IMR-90 (cell line): ENCODE measurements around the gene ST3GAL4. TPM values are rescaled to one million over a fixed set of nuclear protein-coding genes. Genes with fewer than 3 reads are reported as not detected.

Experiments used
- ATAC-seq: fragments of 200-7000 bp; cut with Tn5 transposase; 2 replicates; pipeline ENCODE4 v1.9.1; 2020; ENCODE audit warnings: low read depth, mild to moderate bottlenecking, moderate library complexity
- BruUV-seq: library from RNA; stranded (reverse); fragments of 400-500 nt; replicated peaks from 2 replicates; lab custom pipeline; 2021; lab: Mats Ljungman, UMichigan
- CTCF ChIA-PET: fragments of 300-600 bp; formaldehyde crosslinking; extraction: SDS; loops from one replicate; lab custom pipeline; 2021; ENCODE audit warnings: antibody characterized with exemption; lab: Yijun Ruan, JAX
- POLR2A ChIA-PET: fragments of 300-600 bp; sonication (Branson Sonifier 250); formaldehyde crosslinking; loops from one replicate; lab custom pipeline; 2022; ENCODE audit warnings: antibody characterized with exemption; ENCODE audit not compliant: unreplicated experiment; lab: Charles Lee
- DNase-seq: peaks from one replicate; pipeline ENCODE4 v3.0.0; 2013
- H2AFZ ChIP-seq: replicated peaks from 2 replicates; pipeline ENCODE3; 2013; ENCODE audit warnings: low read length, mild to moderate bottlenecking; ENCODE audit not compliant: poor library complexity
- H2AK5ac ChIP-seq: 2 replicates; pipeline ENCODE4 v1.6.1; 2013; ENCODE audit warnings: low read depth, low read length, inconsistent platforms
- H2AK9ac ChIP-seq: replicated peaks from 2 replicates; pipeline ENCODE3; 2013; ENCODE audit warnings: mild to moderate bottlenecking, low read depth, low read length, moderate library complexity; ENCODE audit not compliant: poor library complexity
- H2BK120ac ChIP-seq: 2 replicates; pipeline ENCODE4 v1.6.1; 2013; ENCODE audit warnings: low read depth, low read length, inconsistent platforms
- H2BK15ac ChIP-seq: 3 replicates; pipeline ENCODE4 v1.6.1; 2013; ENCODE audit warnings: low read depth, low read length, inconsistent platforms
- H2BK20ac ChIP-seq: 2 replicates; pipeline ENCODE4 v1.6.1; 2013; ENCODE audit warnings: low read depth, mild to moderate bottlenecking, inconsistent platforms, low read length, moderate library complexity
- H2BK5ac ChIP-seq: 2 replicates; pipeline ENCODE4 v1.6.1; 2013; ENCODE audit warnings: mild to moderate bottlenecking, low read depth, low read length, inconsistent platforms; ENCODE audit not compliant: poor library complexity, severe bottlenecking
- H3K14ac ChIP-seq: replicated peaks from 2 replicates; pipeline ENCODE4 v1.6.1; 2013; ENCODE audit warnings: low read depth, low read length, inconsistent platforms
- H3K18ac ChIP-seq: 2 replicates; pipeline ENCODE4 v1.6.1; 2013; ENCODE audit warnings: low read depth, low read length, control low read depth
- H3K23ac ChIP-seq: 2 replicates; pipeline ENCODE4 v1.6.1; 2013; ENCODE audit warnings: low read depth, low read length, inconsistent platforms
- H3K27ac ChIP-seq: 2 replicates; pipeline ENCODE4 v1.5.1; 2013; ENCODE audit warnings: mild to moderate bottlenecking, control low read depth, low read length; ENCODE audit not compliant: insufficient read depth
- H3K27me3 ChIP-seq: 2 replicates; pipeline ENCODE4 v1.6.1; 2013; ENCODE audit warnings: low read length; ENCODE audit not compliant: control insufficient read depth, insufficient read depth
- H3K36me3 ChIP-seq: 2 replicates; pipeline ENCODE4 v1.6.1; 2013; ENCODE audit warnings: low read length, mixed read lengths; ENCODE audit not compliant: control insufficient read depth, insufficient read depth
- H3K4ac ChIP-seq: 2 replicates; pipeline ENCODE4 v1.6.1; 2013; ENCODE audit warnings: low read depth, low read length, inconsistent platforms
- H3K4me1 ChIP-seq: 2 replicates; pipeline ENCODE4 v1.6.1; 2013; ENCODE audit warnings: low read length, mixed read lengths; ENCODE audit not compliant: control insufficient read depth, insufficient read depth
- H3K4me2 ChIP-seq: 2 replicates; pipeline ENCODE4 v1.6.1; 2013; ENCODE audit warnings: low read depth, mild to moderate bottlenecking, control low read depth, low read length, moderate library complexity
- H3K4me3 ChIP-seq: 2 replicates; pipeline ENCODE4 v1.5.1; 2013; ENCODE audit warnings: low read depth, mild to moderate bottlenecking, control low read depth, low read length, moderate library complexity; ENCODE audit not compliant: insufficient read depth
- H3K56ac ChIP-seq: 2 replicates; pipeline ENCODE4 v1.6.1; 2013; ENCODE audit warnings: low read length, inconsistent platforms; ENCODE audit not compliant: insufficient read depth; ENCODE audit errors: extremely low read depth
- H3K79me1 ChIP-seq, 2 experiments: 2 replicates each; pipeline ENCODE4 v1.6.1; 2013; ENCODE audit warnings: low read length in 2 of 2, inconsistent platforms in 1 of 2, low read depth in 1 of 2
- H3K9ac ChIP-seq: 2 replicates; pipeline ENCODE4 v1.6.1; 2013; ENCODE audit warnings: low read depth, low read length, control low read depth
- H3K9me1 ChIP-seq: 2 replicates; pipeline ENCODE4 v1.6.1; 2013; ENCODE audit warnings: low read length, inconsistent platforms; ENCODE audit not compliant: insufficient read depth
- H3K9me3 ChIP-seq: 2 replicates; pipeline ENCODE4 v1.6.1; 2013; ENCODE audit warnings: low read length; ENCODE audit not compliant: control insufficient read depth, insufficient read depth
- H4K20me1 ChIP-seq: 2 replicates; pipeline ENCODE4 v1.6.1; 2013; ENCODE audit warnings: low read length, inconsistent platforms; ENCODE audit not compliant: insufficient read depth
- H4K5ac ChIP-seq: 2 replicates; pipeline ENCODE4 v1.6.1; 2013; ENCODE audit warnings: mild to moderate bottlenecking, low read depth, low read length, control low read depth
- H4K8ac ChIP-seq, 2 experiments: 2 replicates each; pipeline ENCODE4 v1.6.1; 2013; ENCODE audit warnings: low read depth in 2 of 2, low read length in 2 of 2, control low read depth in 1 of 2, inconsistent platforms in 1 of 2
- H4K91ac ChIP-seq: 2 replicates; pipeline ENCODE4 v1.6.1; 2013; ENCODE audit warnings: low read depth, low read length, inconsistent platforms; ENCODE audit not compliant: insufficient read depth
- BHLHE40 ChIP-seq: fragments of 150-350 bp; IDR thresholded peaks from 2 replicates; pipeline ENCODE4 v1.6.1; 2016; ENCODE audit warnings: mild to moderate bottlenecking, low read depth, low read length
- CEBPB ChIP-seq: IDR thresholded peaks from 2 replicates; pipeline ENCODE4 v1.6.1; 2012; ENCODE audit warnings: low read depth, low read length, improper control_type of control experiment
- CHD1 ChIP-seq: IDR thresholded peaks from 2 replicates; pipeline ENCODE4 v1.6.1; 2012; ENCODE audit warnings: low read depth, low read length, improper control_type of control experiment
- FOS ChIP-seq: fragments of 150-350 bp; IDR thresholded peaks from 2 replicates; pipeline ENCODE4 v1.6.1; 2016; ENCODE audit warnings: low read depth, low read length
- MAFK ChIP-seq: IDR thresholded peaks from 2 replicates; pipeline ENCODE4 v1.6.1; 2012; ENCODE audit warnings: low read depth, low read length, improper control_type of control experiment
- MAZ ChIP-seq: IDR thresholded peaks from 2 replicates; pipeline ENCODE4 v1.6.1; 2012; ENCODE audit warnings: low read depth, mild to moderate bottlenecking, low read length, improper control_type of control experiment, moderate library complexity, borderline replicate concordance
- MXI1 ChIP-seq: IDR thresholded peaks from 2 replicates; pipeline ENCODE4 v1.6.1; 2012; ENCODE audit warnings: low read depth, mild to moderate bottlenecking, low read length, moderate library complexity, borderline replicate concordance
- NFE2L2 ChIP-seq: fragments of 150-350 bp; IDR thresholded peaks from 2 replicates; pipeline ENCODE4 v1.6.1; 2016; ENCODE audit warnings: low read depth, mild to moderate bottlenecking, low read length
- POLR2A ChIP-seq: IDR thresholded peaks from 2 replicates; pipeline ENCODE4 v1.6.1; 2012; ENCODE audit warnings: mild to moderate bottlenecking, low read depth, low read length
- RAD21 ChIP-seq: IDR thresholded peaks from 2 replicates; pipeline ENCODE4 v1.6.1; 2012; ENCODE audit warnings: low read length, improper control_type of control experiment
- RCOR1 ChIP-seq: IDR thresholded peaks from 2 replicates; pipeline ENCODE4 v1.6.1; 2012; ENCODE audit warnings: mild to moderate bottlenecking, low read length, improper control_type of control experiment; ENCODE audit not compliant: insufficient replicate concordance
- RFX5 ChIP-seq: IDR thresholded peaks from 2 replicates; pipeline ENCODE4 v1.8.0; 2012; ENCODE audit warnings: low read depth, mild to moderate bottlenecking, low read length, moderate library complexity
- SMC3 ChIP-seq: fragments of 150-350 bp; IDR thresholded peaks from 2 replicates; pipeline ENCODE4 v1.6.1; 2016; ENCODE audit warnings: low read depth, mild to moderate bottlenecking, antibody characterized with exemption, low read length, moderate library complexity
- WGBS, 2 experiments: methylation state at CpG; one replicate each; pipeline versions ENCODE4 v1.1.5 to v1.1.7; 2013; ENCODE audit warnings: missing lambda C conversion rate in 2 of 2; ENCODE audit not compliant: insufficient read length in 1 of 2; ENCODE audit errors: extremely low coverage in 2 of 2; 5-methylcytosine and 5-hydroxymethylcytosine counted together
- dilution Hi-C: fragments of 300-500 bp; cut with HindIII; formaldehyde crosslinking; loops from one replicate; pipeline ENCODE4 v1.14.3; 2018; ENCODE audit warnings: low sequenced_read_pairs; ENCODE audit not compliant: unreplicated experiment
- in situ Hi-C: fragments of 300-500 bp; cut with MboI; formaldehyde crosslinking; loops from 3 replicates; pipeline ENCODE4 v1.14.3; 2019; ENCODE audit warnings: low sequenced_read_pairs, inconsistent platforms, mixed read lengths
- intact Hi-C: fragments of 100-400 bp; cut with micrococcal nuclease; formaldehyde crosslinking; loops from 2 replicates; pipeline ENCODE4 v1.10.0; 2022
- polyA plus RNA-seq, 3 experiments: library from polyadenylated mRNA; depleted of rRNA; stranded (reverse); fragments of >200 nt; gene quantifications; 2 replicates each; pipeline ENCODE4 v1.2.3, GENCODE V29; 2012; ENCODE audit warnings: low replicate concordance in 1 of 3
- total RNA-seq: library from RNA; depleted of rRNA; stranded (reverse); fragments of >200 nt; gene quantifications from 2 replicates; pipeline ENCODE4 v1.2.3, GENCODE V29; 2012
- TF ChIP-seq, protein P1 (sequence below): fragments of 150-350 bp; IDR thresholded peaks from 2 replicates; pipeline ENCODE4 v1.6.1; 2017; ENCODE audit warnings: mild to moderate bottlenecking, antibody characterized with exemption, low read length, low read depth
- TF ChIP-seq, protein P2 (sequence below): fragments of 150-350 bp; IDR thresholded peaks from 2 replicates; pipeline ENCODE4 v1.6.1; 2016; ENCODE audit warnings: low read depth, mild to moderate bottlenecking, low read length, moderate library complexity, borderline replicate concordance
- TF ChIP-seq, protein P3 (sequence below): conservative IDR thresholded peaks from 2 replicates; pipeline ENCODE4 v1.5.1; 2012; ENCODE audit warnings: mild to moderate bottlenecking, low read depth, low read length, improper control_type of control experiment

ST3GAL4 gene
- total and polyA plus RNA-seq, 2 of the 4 experiments (the other 2 are of a cell fraction) = 17.0 to 19.7 TPM

DNA sequence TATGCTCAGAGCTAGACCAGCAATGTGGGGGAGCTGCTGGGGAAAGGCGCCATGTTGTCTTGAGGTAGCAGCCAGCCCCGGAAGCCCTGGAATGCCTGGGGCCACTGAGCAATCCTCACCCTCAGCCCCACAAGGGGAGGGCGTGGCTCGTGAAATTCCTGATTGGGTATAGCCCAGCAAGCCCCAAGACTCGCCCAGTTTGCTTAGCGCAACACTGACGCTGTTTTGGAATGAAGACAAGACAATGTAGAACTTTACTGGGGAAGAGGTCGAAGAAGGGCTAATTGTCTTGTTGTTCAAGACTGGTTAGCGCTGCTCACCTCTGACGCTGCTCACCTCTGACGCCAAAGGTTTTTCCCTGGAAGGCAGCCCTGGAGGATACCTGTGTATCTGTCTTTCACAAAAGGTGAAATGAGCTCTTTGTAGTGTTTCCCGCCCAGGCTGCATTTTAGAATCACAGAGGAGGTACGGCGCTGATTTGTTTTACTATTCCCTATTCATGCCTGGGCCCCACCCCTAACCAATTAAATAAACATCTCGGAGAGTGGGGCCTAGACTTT lies 47.6 kb downstream of the ST3GAL4 start:
- no peak overlapping the region for H3K27ac ChIP-seq
- POLR2A ChIA-PET = interaction anchor here (0.7 kb wide), 1 partner anchor 242 kb away, joined by 3 read pairs; no protein-coding TSS in a partner anchor
- in situ Hi-C loops = no loop called here

More for the DNA sequence above, 47.6 kb downstream of the ST3GAL4 start:
- Histone ChIP-seq H2BK15ac (no peak overlapping the region), H3K9me1 (peaks cover 11% of the 10 kb centered on the region), H2AK5ac (no peak overlapping the region), H2BK5ac (no peak overlapping the region), H2BK20ac (no peak overlapping the region), H3K4me1 (peaks cover 4% of the 10 kb centered on the region; the same call in 1 of the 2 replicates), H3K79me1 (0 out of 4 replicates have a peak, but pooled peaks cover 0 to 3% of the 10 kb centered on the region in 2 experiments), H3K9me3 (peaks cover 3% of the 10 kb centered on the region; the same call in 1 of the 2 replicates), H3K36me3 (peaks cover 4% of the 10 kb centered on the region; the same call in 1 of the 2 replicates), H4K20me1 (no peaks in the 10 kb centered on the region), H3K56ac (no peak overlapping the region), H3K4ac (no peak overlapping the region), H3K27me3 (no peaks in the 10 kb centered on the region), H3K18ac (no peak overlapping the region), H2AFZ (no peak overlapping the region), H4K5ac (no peak overlapping the region), H4K8ac (no peak overlapping the region), H3K4me2 (no peak overlapping the region), H3K23ac (no peak overlapping the region), H4K91ac (no peak overlapping the region), H2AK9ac (no peak overlapping the region), H3K9ac (no peak overlapping the region), H3K14ac (no peak overlapping the region), H3K4me3 (no peak overlapping the region), H2BK120ac (no peak overlapping the region)
- dilution Hi-C loops = no loop called here
- WGBS, 2 experiments = 96% methylated on average over 4 of the region's 15 CpGs; no CpG with 5 or more reads in 1 of the 2 experiments
- intact Hi-C loops = no loop called here
- no peak for ATAC-seq
- no peak for DNase-seq
- no TSS peak for BruUV-seq
- CTCF ChIA-PET = no interaction called here
- TF ChIP-seq BHLHE40 (no peak), MAFK (no peak), CHD1 (no peak), NFE2L2 (no peak), CEBPB (no peak), SMC3 (no peak), MXI1 (no peak), RAD21 (no peak), RFX5 (no peak), POLR2A (no peak), FOS (no peak), RCOR1 (no peak), MAZ (no peak)
- TF ChIP-seq, protein P1, sequence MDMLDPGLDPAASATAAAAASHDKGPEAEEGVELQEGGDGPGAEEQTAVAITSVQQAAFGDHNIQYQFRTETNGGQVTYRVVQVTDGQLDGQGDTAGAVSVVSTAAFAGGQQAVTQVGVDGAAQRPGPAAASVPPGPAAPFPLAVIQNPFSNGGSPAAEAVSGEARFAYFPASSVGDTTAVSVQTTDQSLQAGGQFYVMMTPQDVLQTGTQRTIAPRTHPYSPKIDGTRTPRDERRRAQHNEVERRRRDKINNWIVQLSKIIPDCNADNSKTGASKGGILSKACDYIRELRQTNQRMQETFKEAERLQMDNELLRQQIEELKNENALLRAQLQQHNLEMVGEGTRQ = no peak
- TF ChIP-seq, protein P2, sequence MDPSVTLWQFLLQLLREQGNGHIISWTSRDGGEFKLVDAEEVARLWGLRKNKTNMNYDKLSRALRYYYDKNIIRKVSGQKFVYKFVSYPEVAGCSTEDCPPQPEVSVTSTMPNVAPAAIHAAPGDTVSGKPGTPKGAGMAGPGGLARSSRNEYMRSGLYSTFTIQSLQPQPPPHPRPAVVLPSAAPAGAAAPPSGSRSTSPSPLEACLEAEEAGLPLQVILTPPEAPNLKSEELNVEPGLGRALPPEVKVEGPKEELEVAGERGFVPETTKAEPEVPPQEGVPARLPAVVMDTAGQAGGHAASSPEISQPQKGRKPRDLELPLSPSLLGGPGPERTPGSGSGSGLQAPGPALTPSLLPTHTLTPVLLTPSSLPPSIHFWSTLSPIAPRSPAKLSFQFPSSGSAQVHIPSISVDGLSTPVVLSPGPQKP = no peak
- TF ChIP-seq, protein P3, sequence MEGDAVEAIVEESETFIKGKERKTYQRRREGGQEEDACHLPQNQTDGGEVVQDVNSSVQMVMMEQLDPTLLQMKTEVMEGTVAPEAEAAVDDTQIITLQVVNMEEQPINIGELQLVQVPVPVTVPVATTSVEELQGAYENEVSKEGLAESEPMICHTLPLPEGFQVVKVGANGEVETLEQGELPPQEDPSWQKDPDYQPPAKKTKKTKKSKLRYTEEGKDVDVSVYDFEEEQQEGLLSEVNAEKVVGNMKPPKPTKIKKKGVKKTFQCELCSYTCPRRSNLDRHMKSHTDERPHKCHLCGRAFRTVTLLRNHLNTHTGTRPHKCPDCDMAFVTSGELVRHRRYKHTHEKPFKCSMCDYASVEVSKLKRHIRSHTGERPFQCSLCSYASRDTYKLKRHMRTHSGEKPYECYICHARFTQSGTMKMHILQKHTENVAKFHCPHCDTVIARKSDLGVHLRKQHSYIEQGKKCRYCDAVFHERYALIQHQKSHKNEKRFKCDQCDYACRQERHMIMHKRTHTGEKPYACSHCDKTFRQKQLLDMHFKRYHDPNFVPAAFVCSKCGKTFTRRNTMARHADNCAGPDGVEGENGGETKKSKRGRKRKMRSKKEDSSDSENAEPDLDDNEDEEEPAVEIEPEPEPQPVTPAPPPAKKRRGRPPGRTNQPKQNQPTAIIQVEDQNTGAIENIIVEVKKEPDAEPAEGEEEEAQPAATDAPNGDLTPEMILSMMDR = no peak
